Psoas muscle (tissue), 8 donors: ENCODE data around the gene PDCD5. TPM values are rescaled to one million over a fixed set of nuclear protein-coding genes. Genes with fewer than 3 reads are reported as not detected.
"Not testable (repeated sequence)": the region's sequence is repeated elsewhere in the genome, so short reads cannot be mapped to it uniquely, and the experiment has no call there.

Experiments
- ATAC-seq, 4 donors: fragments of 200-7000 bp; cut with Tn5 transposase; one replicate each; pipeline ENCODE4 v1.9.1; 2020; ENCODE audit warnings: moderate library complexity in 3 of 4, mild to moderate bottlenecking in 2 of 4
- DNase-seq, 2 donors: peaks; one replicate each; pipeline ENCODE4 v3.0.0-alpha.2; 2020
- H3K27ac ChIP-seq: fragments of 200-600 bp; one replicate; pipeline ENCODE4 v1.8.0; 2022
- H3K27me3 ChIP-seq, 3 donors: fragments of 200-600 bp in 1 of 3; one replicate each; pipeline versions ENCODE4 v1.6.1 to v1.8.0; 2013 to 2022; ENCODE audit warnings: low read length in 2 of 3, mild to moderate bottlenecking in 2 of 3, moderate library complexity in 1 of 3; ENCODE audit not compliant: insufficient read depth in 3 of 3
- H3K36me3 ChIP-seq, 2 donors: fragments of 200-600 bp in 1 of 2; one replicate each; pipeline versions ENCODE4 v1.6.1 to v1.8.0; 2013 to 2022; ENCODE audit warnings: low read depth in 1 of 2, mild to moderate bottlenecking in 1 of 2, moderate library complexity in 1 of 2; ENCODE audit not compliant: insufficient read depth in 1 of 2
- H3K4me1 ChIP-seq: fragments of 200-600 bp; one replicate; pipeline ENCODE4 v1.8.0; 2022
- H3K4me3 ChIP-seq: fragments of 200-600 bp; one replicate; pipeline ENCODE4 v1.8.0; 2022; ENCODE audit warnings: mild to moderate bottlenecking
- H3K9me3 ChIP-seq: fragments of 200-600 bp; one replicate; pipeline ENCODE4 v1.8.0; 2022
- CTCF ChIP-seq: fragments of 200-600 bp; IDR thresholded peaks from one replicate; pipeline ENCODE4 v1.8.0; 2022; ENCODE audit warnings: antibody characterized with exemption
- WGBS, 3 donors: extraction: QIAGEN DNeasy Blood & Tissue Kit; methylation state at CpG; one replicate each; pipeline versions ENCODE4 v1.1.6 to v1.1.7; 2013; 5-methylcytosine and 5-hydroxymethylcytosine counted together
- intact Hi-C, 2 donors: fragments of 100-400 bp; cut with DNase I; formaldehyde crosslinking; loops; one replicate each; pipeline versions ENCODE4 v1.11.0 to v1.14.2; 2022
- polyA plus RNA-seq, 3 donors: library from polyadenylated mRNA; stranded (reverse); fragments of 200-250 nt; gene quantifications; one replicate each; pipeline ENCODE4 v1.2.3, GENCODE V29; 2013
- total RNA-seq, 4 donors: library from RNA; stranded (reverse); fragmentation: NEBNext Ultra II Directional in 2 of 4; extraction: Animal tissue kit (Norgen Biotek cat#: 25700) in 2 of 4; gene quantifications; one replicate each; pipeline versions ENCODE4 v1.2.1 to v1.2.4, GENCODE V29; 2021 to 2023
- donor health status: healthy with polysubstance abuse.
- donor health status: DM: no; HTN: no; CAD: no; lungs with moderate emphysema.
- donor health status: Bipolar disorder and iron deficiency.
- donor health status: healthy.
- donor health status: DM: yes; HTN: yes; CAD: no.
- donor health status: DM: no; HTN: no; CAD: no.
- donor health status: DM: no; HTN: no; CAD: no.
- donor health status: DM: yes; HTN: yes; CAD: no.

Gene PDCD5
- total and polyA plus RNA-seq, 7 donors: 86.5 to 186 (median 112) TPM

GRCh38 chr19:32566246-32566830, 14.7 kb upstream of the PDCD5 start:
- no peaks in the 10 kb centered on the region for H3K36me3 ChIP-seq
- DNase-seq (no peak), ATAC-seq (no peak)
- H3K9me3 ChIP-seq: no peaks in the 10 kb centered on the region
- no peak overlapping the region for H3K27ac ChIP-seq
- peaks cover 0 to 15% (median 5%) of the 10 kb centered on the region in 3 donors for H3K27me3 ChIP-seq
- TF ChIP-seq CTCF: no peak
- 39 to 53% (median 43%) methylated on average over 5 of the region's 5 CpGs for WGBS, 3 donors
- H3K4me1 ChIP-seq: no peaks in the 10 kb centered on the region
- no peak overlapping the region for H3K4me3 ChIP-seq
- intact Hi-C loops: loop anchor here in 1 of 2 donors (10.0 kb wide), 1 partner anchor 282 kb away; no protein-coding TSS in a partner anchor

GRCh38 chr19:32567486-32567885, 13.5 kb upstream of the PDCD5 start:
- 84 to 88% (median 86%) methylated on average over 9 of the region's 9 CpGs for WGBS, 3 donors
- DNase-seq (no peak), ATAC-seq (no peak)
- H3K27me3 ChIP-seq: peaks cover 0 to 15% (median 6%) of the 10 kb centered on the region in 3 donors
- no peak overlapping the region for H3K4me3 ChIP-seq
- intact Hi-C loops: loop anchor here in 1 of 2 donors (10.0 kb wide), 1 partner anchor 283 kb away; no protein-coding TSS in a partner anchor
- H3K27ac ChIP-seq: no peak overlapping the region
- no peaks in the 10 kb centered on the region for H3K9me3 ChIP-seq
- no peak for TF ChIP-seq CTCF
- no peaks in the 10 kb centered on the region for H3K4me1 ChIP-seq
- no peaks in the 10 kb centered on the region for H3K36me3 ChIP-seq

- TF ChIP-seq CTCF: peak; percentile 50
These were observed 10.8 kb upstream of the PDCD5 start for GRCh38 chr19:32570081-32570785.

GRCh38 chr19:32571471-32572075, 9.4 kb upstream of the PDCD5 start:
- H3K27me3 ChIP-seq: peaks cover 0 to 15% (median 6%) of the 10 kb centered on the region in 3 donors
- intact Hi-C loops: loop anchor here (5.0 kb wide), 1 partner anchor 229 kb away; no protein-coding TSS in a partner anchor
- 72 to 81% (median 73%) methylated on average over 16 to 29 of the region's 36 CpGs for WGBS, 3 donors
- H3K4me1 ChIP-seq, H3K9me3 ChIP-seq, ATAC-seq, H3K27ac ChIP-seq, H3K4me3 ChIP-seq, H3K36me3 ChIP-seq: not testable (repeated sequence)
- peak in 1 of 2 donors; percentile 33 for DNase-seq

More at GRCh38 chr19:32570081-32570785, 10.8 kb upstream of the PDCD5 start:
- ATAC-seq: peak in 2 of 4 donors; percentile 51 to 70
- intact Hi-C loops: loop anchor here (5.0 kb wide), 1 partner anchor 228 kb away; no protein-coding TSS in a partner anchor
- Histone ChIP-seq H3K4me1 (no peaks in the 10 kb centered on the region), H3K36me3 (no peaks in the 10 kb centered on the region), H3K27ac (no peak overlapping the region), H3K27me3 (peaks cover 0 to 15% (median 6%) of the 10 kb centered on the region in 3 donors), H3K4me3 (no peak overlapping the region), H3K9me3 (no peaks in the 10 kb centered on the region)
- peak in 1 of 2 donors; percentile 9 for DNase-seq
- 31 to 35% (median 33%) methylated on average over 15 of the region's 15 CpGs for WGBS, 3 donors

GRCh38 chr19:32572700-32573491, 8.1 kb upstream of the PDCD5 start:
- not testable (repeated sequence) for H3K9me3 ChIP-seq, H3K4me3 ChIP-seq, H3K4me1 ChIP-seq, H3K36me3 ChIP-seq, H3K27ac ChIP-seq, ATAC-seq, DNase-seq
- intact Hi-C loops: loop anchor here (5.0 kb wide), 1 partner anchor 231 kb away; no protein-coding TSS in a partner anchor
- H3K27me3 ChIP-seq: peaks cover 0 to 15% (median 6%) of the 10 kb centered on the region in 3 donors
- WGBS, 3 donors: 58 to 65% (median 61%) methylated on average over 17 to 21 of the region's 21 CpGs
